Ramos (cell line): Measurements from ENCODE around the gene HS6ST2.

ENCODE experiments used
- in situ Hi-C: fragments of 300-500 bp; cut with MboI; formaldehyde crosslinking; loops from one replicate; pipeline ENCODE4 v1.14.3; 2022; ENCODE audit warnings: low sequenced_read_pairs; ENCODE audit not compliant: unreplicated experiment

Gene HS6ST2

DNA sequence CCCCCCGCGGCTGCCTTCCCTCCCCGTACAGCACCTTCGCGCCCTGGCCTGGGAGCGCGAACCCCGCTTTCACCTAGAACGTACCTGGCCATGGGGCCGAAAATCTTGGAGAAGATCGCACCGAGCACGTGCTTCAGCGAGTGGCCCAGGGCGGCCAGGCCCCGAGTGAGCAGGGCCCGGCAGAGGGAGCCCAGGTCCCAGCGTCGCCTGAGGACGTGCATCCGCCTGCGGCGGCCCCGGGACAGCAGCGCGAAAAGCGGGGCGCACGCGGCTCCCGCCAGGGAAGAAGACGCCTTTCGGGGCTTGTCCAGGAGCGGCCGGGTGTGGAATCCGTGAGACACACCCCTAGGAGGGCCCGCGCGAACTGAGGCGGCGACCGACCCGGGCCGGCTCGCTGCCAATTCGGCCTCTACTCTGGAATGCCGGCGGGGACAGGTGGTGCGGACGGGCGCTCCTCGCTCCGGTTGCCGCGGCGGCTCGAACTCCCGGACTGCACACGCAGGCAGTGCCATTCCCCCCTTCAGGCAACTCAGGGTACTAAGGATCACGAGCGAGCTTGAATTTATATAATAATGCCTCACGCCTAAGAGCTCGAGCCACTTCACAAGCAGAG is at the start of gene HS6ST2:
HS6ST2 (minus strand) TSS at position 539 of the 613 bp plus-strand sequence.
- in situ Hi-C loops, result no loop called here

GRCh38 chrX:133007458-133007857 is 49.0 kb upstream of the HS6ST2 start:
- in situ Hi-C loops, result no loop called here

- in situ Hi-C loops, result no loop called here
Observed at GRCh38 chrX:133005616-133006015, 47.2 kb upstream of the HS6ST2 start.

- in situ Hi-C loops, result no loop called here
Observed at GRCh38 chrX:133005042-133005441, 46.6 kb upstream of the HS6ST2 start.

GRCh38 chrX:132999209-132999608 is 40.8 kb upstream of the HS6ST2 start:
- in situ Hi-C loops, result loop anchor here (25.0 kb wide), 1 partner anchor 663 kb away; no protein-coding TSS in a partner anchor

DNA sequence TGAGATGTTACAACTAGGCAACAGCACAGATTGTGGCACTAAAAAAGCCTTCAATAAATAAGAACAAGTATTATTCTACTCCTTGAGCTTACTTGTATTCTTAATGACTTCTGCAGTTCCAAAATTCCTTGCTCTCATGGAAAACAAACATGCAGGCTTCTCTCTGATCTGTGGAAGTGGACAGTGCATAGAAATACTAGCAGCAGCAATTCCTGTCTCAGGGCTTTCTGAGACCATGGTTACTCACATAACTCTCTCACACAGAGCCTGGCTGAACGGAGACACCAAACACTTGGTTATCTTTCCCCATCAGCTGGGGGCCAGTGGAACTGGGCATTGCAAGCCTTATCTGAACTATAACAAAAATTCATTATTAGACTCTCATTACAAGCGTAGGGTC is 32.4 kb upstream of the HS6ST2 start:
- in situ Hi-C loops, result loop anchor here (25.0 kb wide), 1 partner anchor 671 kb away; no protein-coding TSS in a partner anchor

DNA sequence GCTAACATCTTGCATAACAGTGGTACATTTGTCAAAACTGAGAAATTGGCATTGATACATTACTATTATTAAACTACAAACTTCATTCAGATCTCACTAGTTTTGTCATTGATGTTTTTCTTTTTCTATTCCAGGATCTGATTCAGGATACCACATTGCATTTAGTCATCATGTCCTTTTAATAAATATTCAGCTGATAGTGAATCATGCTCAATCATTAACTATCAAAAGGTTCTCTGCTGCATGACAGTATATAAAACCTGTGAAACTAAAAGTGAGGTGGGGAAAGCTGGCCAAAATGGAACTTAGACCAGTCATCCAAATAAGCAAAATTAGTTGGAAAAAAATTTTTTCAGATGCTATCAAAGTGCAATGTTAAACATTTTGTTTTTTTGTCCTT is 28.1 kb upstream of the HS6ST2 start:
- in situ Hi-C loops, result loop anchor here (25.0 kb wide), 1 partner anchor 676 kb away; no protein-coding TSS in a partner anchor

DNA sequence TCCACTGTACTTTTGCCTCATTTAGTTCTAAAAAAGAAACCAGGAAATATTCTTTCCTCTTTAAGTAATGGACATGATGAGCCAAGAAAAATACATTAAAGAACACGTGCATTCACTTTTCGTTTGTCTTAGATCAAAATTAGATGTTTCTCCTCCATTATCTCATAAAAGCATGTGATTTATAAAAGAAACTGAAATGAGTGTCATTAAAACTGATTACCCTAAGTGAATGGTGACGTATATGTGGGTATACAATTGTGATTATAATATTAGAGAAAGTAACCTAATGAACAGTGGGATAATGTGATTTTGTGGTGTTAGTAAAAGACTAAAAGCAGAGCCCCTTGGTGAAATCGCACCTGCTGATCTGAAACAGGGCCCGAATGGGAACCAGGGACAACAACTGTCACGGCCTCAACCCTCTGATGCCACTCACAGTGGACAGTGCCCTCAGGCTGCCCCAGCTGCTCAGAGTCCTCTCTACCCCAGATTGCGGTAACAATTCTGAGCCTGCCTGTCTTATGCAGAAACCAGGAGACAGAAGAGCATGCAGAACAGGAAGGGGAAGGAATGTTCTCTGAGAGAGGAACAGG is 25.7 kb upstream of the HS6ST2 start:
- in situ Hi-C loops, result loop anchor here (25.0 kb wide), 1 partner anchor 678 kb away; no protein-coding TSS in a partner anchor

GRCh38 chrX:132983496-132983895 is 25.1 kb upstream of the HS6ST2 start:
- in situ Hi-C loops, result loop anchor here (25.0 kb wide), 1 partner anchor 679 kb away; no protein-coding TSS in a partner anchor

- in situ Hi-C loops, result loop anchor here (25.0 kb wide), 1 partner anchor 682 kb away; no protein-coding TSS in a partner anchor
Observed at GRCh38 chrX:132980035-132980434, 21.6 kb upstream of the HS6ST2 start.

DNA sequence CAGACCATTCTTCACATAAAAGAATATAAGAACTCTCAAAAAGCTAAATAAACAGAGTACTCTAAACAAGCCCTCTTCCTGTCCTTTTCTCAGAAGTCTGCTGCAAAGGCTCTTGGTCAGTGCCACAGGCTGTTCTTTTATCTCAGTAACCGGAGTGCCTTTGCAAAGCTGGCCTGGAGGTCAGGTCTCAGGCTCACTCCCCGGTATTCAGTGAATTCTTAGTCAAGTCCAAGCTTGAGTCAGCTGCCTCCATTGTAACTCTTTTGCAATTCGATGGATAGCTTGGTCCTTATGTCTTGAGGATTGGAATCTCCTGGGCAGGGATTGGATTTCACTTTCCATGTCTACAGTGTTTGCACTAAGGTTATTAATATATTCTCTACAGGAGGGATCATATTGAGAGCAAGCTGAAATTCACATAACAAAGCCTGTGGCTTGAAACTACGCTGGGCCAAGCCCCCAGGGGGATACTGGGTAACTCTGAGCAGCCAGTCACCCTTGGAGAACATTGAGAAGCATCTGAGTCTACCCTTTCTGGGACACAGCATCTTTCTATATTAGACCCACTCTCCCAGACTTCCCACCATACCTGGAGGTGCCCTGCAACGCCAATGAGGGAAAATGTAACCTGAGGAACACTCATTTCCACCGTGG is 10.0 kb upstream of the HS6ST2 start:
- in situ Hi-C loops, result no loop called here

GRCh38 chrX:132967049-132967448 is 8.6 kb upstream of the HS6ST2 start:
- in situ Hi-C loops, result no loop called here

DNA sequence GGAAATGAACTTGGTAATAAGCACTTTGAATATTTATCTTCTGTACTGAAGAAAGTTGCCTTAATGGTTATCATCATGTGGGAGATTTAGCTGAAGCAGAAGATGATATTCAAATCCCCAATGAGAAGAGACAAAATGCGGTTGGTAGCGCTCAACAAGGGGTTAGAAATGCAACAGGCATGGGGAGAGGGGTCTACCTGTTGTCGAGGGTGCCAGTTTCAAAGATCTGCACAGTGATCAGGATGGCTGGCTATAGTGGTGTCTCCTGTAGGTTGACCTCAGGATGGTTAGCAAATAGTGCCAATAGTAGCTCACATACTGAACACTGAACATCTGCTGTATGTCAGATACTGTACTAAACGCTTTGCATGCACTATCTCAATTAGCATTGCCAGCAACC is 7.0 kb upstream of the HS6ST2 start:
- in situ Hi-C loops, result no loop called here

- in situ Hi-C loops, result no loop called here
Observed at GRCh38 chrX:132961511-132961910, 3.1 kb upstream of the HS6ST2 start.

- in situ Hi-C loops, result no loop called here
Observed at GRCh38 chrX:132957211-132958090, 978 bp downstream of the HS6ST2 start.

DNA sequence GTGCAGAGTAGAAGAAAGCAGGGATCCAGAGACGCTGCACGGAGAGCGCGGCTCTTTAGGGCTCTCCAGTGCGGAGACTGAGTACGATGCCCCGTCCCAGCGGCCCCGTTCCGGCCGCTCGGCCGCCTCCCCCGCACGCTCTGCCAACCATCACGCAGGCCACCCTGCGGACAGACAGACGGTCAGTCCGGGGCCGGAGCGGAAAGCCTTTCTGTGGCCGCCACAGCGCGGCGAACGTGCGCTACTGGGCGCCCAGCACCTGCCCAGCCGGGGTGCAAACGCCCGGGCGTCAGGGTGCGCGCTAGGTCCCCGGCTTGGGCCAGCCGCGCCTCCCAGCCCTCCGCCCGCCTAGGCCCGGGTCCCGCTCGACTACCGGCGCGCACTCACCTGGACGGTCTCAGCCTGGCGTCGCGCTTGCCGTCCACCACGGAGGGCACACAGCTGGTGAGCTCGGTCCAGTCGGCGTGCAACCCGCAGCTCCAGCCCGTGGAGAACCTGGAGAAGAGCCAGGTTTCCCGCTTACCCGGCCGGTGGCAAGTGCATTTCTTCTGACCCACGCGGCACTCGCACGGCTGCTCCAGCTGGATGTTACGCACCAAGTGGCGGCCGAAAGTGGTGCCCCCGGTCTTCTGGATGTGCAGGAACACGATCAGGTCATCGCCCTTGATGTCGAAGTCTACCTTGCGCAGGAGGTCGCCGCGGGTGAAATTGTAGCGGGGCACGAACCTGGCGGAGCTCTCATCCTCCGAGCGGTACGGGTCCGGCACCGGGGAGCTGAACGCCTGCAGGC is 1.8 kb downstream of the HS6ST2 start:
- in situ Hi-C loops, result no loop called here

- in situ Hi-C loops, result no loop called here
Observed at GRCh38 chrX:132955690-132956089, 2.7 kb downstream of the HS6ST2 start.

DNA sequence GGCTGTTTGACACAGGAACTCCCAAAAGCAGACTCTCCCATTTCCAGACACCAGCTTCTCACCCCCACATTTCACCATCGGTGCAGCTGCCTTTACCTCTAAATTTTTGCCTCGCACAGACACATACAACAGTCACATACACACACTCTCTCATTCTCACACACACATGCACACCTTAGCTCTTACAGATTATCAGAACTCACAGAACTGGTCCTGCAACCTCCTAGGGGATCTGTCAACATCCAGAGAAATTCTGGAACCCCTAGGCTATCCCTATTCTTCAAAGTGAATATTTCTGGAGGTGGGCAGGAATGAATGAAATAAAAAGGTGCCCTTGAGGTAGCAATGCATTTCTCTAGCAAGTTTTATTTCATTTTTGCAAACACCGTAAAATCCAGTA is 4.1 kb downstream of the HS6ST2 start:
- in situ Hi-C loops, result no loop called here

GRCh38 chrX:132953354-132953753 is 5.1 kb downstream of the HS6ST2 start:
- in situ Hi-C loops, result no loop called here
